ENCODE results near the gene RHOB.

- TF ChIP-seq CTCF (IDR thresholded peaks at IDR 0.05) (no peak), EP300 (IDR thresholded peaks at IDR 0.05) (no peak), POLR2A (IDR thresholded peaks at IDR 0.05; ENCODE audit: low read depth) (no peak), POLR2AphosphoS5 (IDR thresholded peaks at IDR 0.05) (no peak)
Observed at GRCh38 chr2:20478961-20479360, 32.1 kb downstream of the RHOB start.
